Fibroblast of peridontal ligament (primary cell): ENCODE results near the gene WDR27.
A peak's percentile ranks its signal among the peaks of the same experiment; 100 is the strongest.
"Not testable (repeated sequence)": the region's sequence is repeated elsewhere in the genome, so short reads cannot be mapped to it uniquely, and the experiment has no call there.

Experiments
- DNase-seq: peaks from one replicate; pipeline ENCODE4 v3.0.0-alpha.2; 2010; ENCODE audit errors: extremely low read depth

The WDR27 gene

DNA sequence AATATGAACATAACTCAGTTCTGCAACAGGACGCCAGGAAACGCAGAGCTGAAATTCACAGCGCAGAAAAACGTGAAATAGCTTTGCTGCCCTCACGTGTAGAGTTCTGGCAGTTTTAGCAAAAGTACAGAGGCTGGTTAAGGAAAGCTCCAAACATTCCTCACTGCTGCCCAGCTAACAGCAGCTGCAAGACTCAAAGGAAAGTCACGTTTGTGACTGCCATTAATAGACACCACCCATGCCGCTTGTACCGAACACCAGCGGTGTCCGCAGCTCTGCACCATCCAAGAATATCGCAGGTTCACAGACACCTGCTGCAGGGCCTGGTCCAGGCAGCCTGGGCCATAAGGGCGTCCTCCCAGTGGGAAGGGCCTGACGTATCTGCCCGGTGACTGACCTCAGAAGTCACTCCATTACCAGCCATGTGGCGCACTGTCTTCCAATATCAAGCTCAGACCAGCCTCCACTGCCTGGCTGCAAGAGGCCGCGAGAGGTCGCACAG lies 61.4 kb downstream of the WDR27 start:
- DNase-seq, result peak; percentile 50

- no peak for DNase-seq
Measured at GRCh38 chr6:169639653-169640278, 62.1 kb downstream of the WDR27 start.

GRCh38 chr6:169638915-169639314 lies 62.9 kb downstream of the WDR27 start:
- DNase-seq, result no peak

DNA sequence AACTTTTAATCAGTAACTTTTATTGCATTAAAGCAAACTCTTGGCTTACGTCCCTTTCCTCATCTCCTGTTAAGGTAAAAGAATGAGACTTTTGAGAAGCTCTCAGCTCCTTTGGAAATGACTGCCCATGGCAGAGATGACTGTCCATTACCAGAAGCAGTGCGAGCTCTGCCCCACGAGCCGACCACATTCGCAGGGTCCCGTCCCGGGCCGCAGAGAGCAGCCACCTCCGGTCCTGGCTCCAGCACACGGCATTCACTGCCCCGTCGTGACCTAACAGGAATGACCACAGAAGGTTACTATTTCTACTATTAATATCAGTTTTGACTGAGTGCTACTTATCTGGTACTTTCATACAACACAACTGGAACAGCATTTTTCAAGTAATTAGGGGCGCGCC lies 63.4 kb downstream of the WDR27 start:
- no peak for DNase-seq

DNA sequence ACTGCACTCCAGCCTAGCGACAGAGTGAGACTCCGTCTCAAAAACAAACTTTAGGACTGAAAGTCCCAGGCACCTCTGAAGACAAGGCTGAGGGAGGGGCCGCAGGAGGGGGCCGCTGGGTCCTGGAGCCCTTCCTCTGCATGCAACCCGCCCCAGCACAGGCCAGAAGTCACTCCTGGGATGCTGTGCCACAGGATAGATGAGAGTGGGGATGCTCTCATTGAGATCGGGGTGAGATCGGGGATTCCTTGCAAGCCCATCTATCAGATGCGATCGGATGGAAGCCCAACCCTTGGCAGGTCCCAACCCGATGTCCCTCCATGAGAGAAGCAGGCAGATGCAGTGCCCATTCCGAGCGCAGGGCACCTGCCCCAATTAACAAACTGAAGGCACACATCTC lies 66.5 kb downstream of the WDR27 start:
- no peak for DNase-seq

DNA sequence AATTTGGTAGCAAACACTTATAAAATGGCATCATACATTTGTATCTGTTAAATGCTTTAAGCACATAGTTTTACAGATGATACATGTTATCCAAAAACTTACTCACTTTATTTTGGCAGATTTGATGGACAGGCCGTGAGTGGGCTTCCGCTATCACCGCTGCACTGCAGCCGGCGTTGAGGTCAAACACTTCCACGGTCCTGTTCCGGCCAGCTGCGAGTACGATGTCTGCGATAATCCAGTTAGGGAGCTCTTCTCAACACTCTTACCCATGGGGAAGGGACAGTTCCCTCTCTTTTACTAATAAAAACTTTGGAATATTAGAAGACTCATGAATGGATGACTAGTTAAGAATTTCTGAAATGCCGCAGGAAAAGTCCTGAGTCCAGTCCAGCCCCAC lies 69.0 kb downstream of the WDR27 start:
- DNase-seq, result no peak

GRCh38 chr6:169629256-169629655 lies 72.6 kb downstream of the WDR27 start:
- no peak for DNase-seq

GRCh38 chr6:169627736-169628607 lies 73.9 kb downstream of the WDR27 start:
- DNase-seq, result no peak

GRCh38 chr6:169626649-169627048 lies 75.2 kb downstream of the WDR27 start:
- no peak for DNase-seq

GRCh38 chr6:169626169-169626568 lies 75.7 kb downstream of the WDR27 start:
- no peak for DNase-seq

DNA sequence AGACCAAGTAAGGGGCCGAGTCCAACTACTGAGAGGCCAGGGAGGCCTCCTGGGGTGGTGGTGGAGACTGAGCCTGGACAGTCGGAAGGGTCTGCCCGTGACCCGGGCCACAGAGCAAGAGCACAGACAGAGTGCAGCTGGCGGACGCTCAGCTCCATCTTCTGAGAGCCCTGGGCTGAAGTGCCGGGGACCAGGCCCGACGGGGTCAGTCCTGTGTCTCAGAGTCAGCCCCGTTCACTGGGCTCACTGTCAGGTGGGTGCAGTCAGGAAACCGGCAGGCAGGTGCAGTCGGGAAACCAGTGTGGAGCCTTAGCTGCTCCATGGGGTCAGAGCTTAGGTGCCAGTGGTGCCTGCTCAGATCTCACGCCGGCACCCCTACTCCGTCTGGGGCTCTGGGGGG lies 76.5 kb downstream of the WDR27 start:
- no peak for DNase-seq

- no peak for DNase-seq
Measured at GRCh38 chr6:169624785-169625184, 77.0 kb downstream of the WDR27 start.

GRCh38 chr6:169623975-169624374 lies 77.9 kb downstream of the WDR27 start:
- no peak for DNase-seq

GRCh38 chr6:169623343-169623742 lies 78.5 kb downstream of the WDR27 start:
- no peak for DNase-seq

DNA sequence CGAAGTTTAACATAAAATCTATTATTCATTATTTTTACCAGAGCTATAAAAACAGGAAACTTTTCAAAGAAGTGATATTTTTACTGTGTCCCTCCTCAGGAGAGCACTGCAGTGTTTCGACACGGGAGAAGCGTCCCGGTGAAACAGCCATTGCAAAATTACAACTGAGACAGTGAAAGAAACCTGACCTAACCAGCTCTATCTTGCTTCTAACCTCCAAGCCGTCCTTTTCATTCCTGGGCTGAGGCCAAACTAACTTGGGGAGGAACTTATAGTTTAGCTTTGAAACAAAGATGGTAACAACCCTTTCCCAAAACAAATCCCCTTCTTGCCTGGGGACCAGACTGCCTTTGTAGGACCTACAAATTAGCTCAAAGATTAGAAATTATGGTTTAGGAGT lies 79.2 kb downstream of the WDR27 start:
- peak; percentile 18 for DNase-seq

DNA sequence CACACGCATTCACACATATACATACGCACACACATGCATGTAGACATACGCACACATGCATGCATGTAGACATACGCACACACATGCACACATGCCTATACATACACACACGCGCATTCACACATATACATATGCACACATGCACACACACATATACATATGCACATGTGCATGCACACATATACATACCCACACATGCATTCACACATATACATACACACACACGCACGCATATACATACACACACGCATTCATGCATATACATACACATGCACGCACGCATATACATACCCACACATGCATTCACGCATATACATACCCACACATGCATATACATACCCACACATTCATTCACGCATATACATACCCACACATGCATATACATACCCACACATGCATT lies 80.5 kb downstream of the WDR27 start:
- no peak for DNase-seq

GRCh38 chr6:169620171-169621130 lies 81.4 kb downstream of the WDR27 start:
- peak; percentile 55 for DNase-seq

DNA sequence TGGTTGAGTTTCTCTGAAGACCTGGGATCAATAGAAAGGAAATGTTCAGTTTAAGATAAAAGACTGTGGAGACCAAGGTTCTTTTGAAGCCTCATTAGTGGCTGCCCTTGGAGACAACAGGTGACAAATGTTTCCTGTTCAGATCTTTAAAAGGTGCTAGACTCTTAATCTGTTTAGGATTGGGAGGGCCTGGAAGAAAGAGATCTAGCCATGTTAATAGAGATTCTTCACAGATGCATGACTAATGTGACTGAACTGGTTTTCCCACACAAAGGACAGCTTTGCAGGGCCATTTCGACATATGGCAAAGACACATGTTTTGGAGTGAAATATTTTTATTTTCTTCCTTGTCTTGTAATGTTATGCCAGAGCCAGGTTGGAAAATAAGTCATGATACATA lies 82.2 kb downstream of the WDR27 start:
- DNase-seq, result peak; percentile 15

DNA sequence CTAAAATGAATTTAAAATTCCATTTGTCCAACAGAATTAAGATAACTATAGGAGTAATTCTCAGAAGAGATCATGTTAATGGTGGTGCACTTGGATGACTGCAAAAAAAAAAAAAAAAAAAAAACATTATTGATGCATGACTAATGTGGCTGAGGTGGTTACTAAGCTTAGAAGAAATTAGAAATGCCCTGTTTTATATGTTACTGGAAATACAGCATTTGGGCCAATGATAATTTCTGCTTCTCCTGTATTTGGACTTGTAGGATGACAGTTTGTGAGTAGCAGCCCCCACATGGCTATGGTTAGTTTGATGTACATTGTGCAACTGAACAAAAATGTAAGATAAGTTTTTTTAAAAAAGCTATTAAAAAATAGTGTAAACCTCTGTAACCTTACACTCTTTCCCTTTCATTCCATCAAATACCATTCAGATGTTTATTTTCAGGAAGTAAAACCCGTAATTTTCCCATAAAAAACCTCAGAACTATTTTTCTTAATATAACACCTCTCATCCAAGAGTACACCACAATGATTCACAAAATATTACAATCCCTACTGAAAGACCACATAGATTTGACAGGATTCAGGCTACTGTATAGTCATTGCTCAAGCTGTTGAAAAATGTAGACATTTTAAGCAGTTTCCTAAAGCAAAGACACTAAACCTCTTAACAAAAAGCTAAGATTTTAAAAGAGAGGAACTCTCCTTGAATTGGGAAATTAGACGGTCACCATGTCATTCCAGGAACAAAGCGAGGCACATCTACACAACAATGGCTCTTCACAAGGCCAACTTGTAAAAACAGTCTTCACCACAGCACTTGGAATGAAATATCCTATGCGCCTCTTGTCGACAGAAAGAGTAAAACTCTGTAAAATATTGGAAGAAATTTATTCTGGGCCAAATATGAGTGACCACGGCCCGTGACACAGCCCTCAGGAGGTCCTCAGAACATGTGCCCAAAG lies 83.0 kb downstream of the WDR27 start:
- DNase-seq, result peak; percentile 95

DNA sequence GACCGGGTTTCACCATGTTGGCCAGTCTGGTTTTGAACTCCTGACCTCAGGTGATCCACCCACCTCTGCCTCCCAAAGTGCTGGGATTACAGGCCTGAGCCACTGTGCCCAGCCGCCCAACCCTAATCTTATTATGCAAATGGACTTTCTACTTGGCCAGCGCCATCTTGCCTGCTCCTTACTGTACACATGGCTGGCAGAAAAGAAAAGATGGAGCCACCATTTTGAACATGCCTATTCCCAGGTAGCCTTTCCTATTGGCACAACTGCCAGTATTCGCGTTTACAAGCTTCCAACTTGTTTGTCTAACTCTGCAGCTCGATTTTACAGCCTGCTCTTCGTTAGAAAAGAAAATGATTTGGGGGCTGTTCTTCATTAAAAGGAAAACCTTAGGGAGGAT lies 84.3 kb downstream of the WDR27 start:
- DNase-seq, result no peak

GRCh38 chr6:169608609-169609008 lies 93.2 kb downstream of the WDR27 start:
- DNase-seq, result not testable (repeated sequence)
